GM12878 (cell line): ENCODE data around the gene LRBA. TPM values are rescaled to one million over a fixed set of nuclear protein-coding genes. Genes with fewer than 3 reads are reported as not detected.

Experiments
- ATF3 ChIP-seq: IDR thresholded peaks from 2 replicates; pipeline ENCODE4 v1.6.1; 2011; ENCODE audit warnings: low read depth, mild to moderate bottlenecking, low read length, moderate library complexity, borderline replicate concordance; ENCODE audit errors: extremely low read depth
- CUX1 ChIP-seq: IDR thresholded peaks from 2 replicates; pipeline ENCODE4 v1.6.1; 2012; ENCODE audit warnings: improper control_type of control experiment, low read depth, low read length; ENCODE audit not compliant: insufficient replicate concordance
- FOS ChIP-seq: IDR thresholded peaks from 3 replicates; pipeline ENCODE4 v1.6.1; 2011; ENCODE audit warnings: borderline replicate concordance; ENCODE audit not compliant: insufficient read length; ENCODE audit errors: extremely low read depth
- FOXM1 ChIP-seq: IDR thresholded peaks from 2 replicates; pipeline ENCODE4 v1.6.1; 2012; ENCODE audit warnings: low read depth, mild to moderate bottlenecking, inconsistent platforms, low read length, moderate library complexity
- HSF1 ChIP-seq: fragments of 150-350 bp; IDR thresholded peaks from 2 replicates; pipeline ENCODE4 v1.6.1; 2014; ENCODE audit warnings: mild to moderate bottlenecking, low read depth, low read length
- SREBF1 ChIP-seq: IDR thresholded peaks from 2 replicates; pipeline ENCODE4 v1.6.1; 2012; ENCODE audit warnings: mild to moderate bottlenecking, low read length
- SRF ChIP-seq, 2 experiments: IDR thresholded peaks; 2 replicates each; pipeline ENCODE4 v1.6.1; 2011; ENCODE audit warnings: low read depth in 2 of 2, low read length in 2 of 2, mild to moderate bottlenecking in 1 of 2, moderate library complexity in 1 of 2
- TCF3 ChIP-seq: IDR thresholded peaks from 2 replicates; pipeline ENCODE4 v1.6.1; 2012; ENCODE audit warnings: low read depth, mild to moderate bottlenecking, low read length, borderline replicate concordance; ENCODE audit not compliant: insufficient read depth
- YY1 ChIP-seq: IDR thresholded peaks from 2 replicates; pipeline ENCODE4 v1.6.1; 2011; ENCODE audit warnings: low read depth, mild to moderate bottlenecking, low read length
- polyA plus RNA-seq, 11 experiments: library from polyadenylated mRNA; depleted of rRNA in 4 of 11; unstranded in 6 of 11; stranded (reverse) in 5 of 11; fragments of >200 nt; fragmentation: Nextera tagmentation in 4 of 11; fragmentation: Illumina TruSeq in 1 of 11; extraction: Ambion mirVana in 4 of 11; extraction: Trizol in 1 of 11; gene quantifications; 1 replicate in 1 of 11; 2 replicates in 10 of 11; pipeline versions ENCODE4 v1.2.1 to v1.2.3, GENCODE V29; 2011 to 2016; ENCODE audit warnings: inconsistent platforms in 2 of 11, missing spikeins in 2 of 11, low read depth in 1 of 11
- total RNA-seq, 4 experiments: library from RNA; depleted of rRNA in 3 of 4; stranded (reverse); fragments of >200 nt in 3 of 4; fragmentation: Illumina TruSeq in 1 of 4; extraction: Trizol in 1 of 4; gene quantifications; 2 replicates each; pipeline versions ENCODE4 v1.2.1 to v1.2.3, GENCODE V29; 2013 to 2021

LRBA gene
- total and polyA plus RNA-seq, 10 of the 15 experiments (the other 5 are each of a cell fraction or from before 2014, with no cell fraction given) = 20.3 to 93.4 (median 55.0) TPM

GRCh38 chr4:150867148-150867547, 147.9 kb downstream of the LRBA start (continued):
- no peak for TF ChIP-seq CUX1
- TF ChIP-seq FOS = no peak
- no peak for TF ChIP-seq TCF3
- TF ChIP-seq SREBF1 = no peak
- TF ChIP-seq SRF (IDR thresholded peaks at IDR 0.05; ENCODE audit: low read depth in 2 of 2, low read length in 2 of 2) = no peak
- TF ChIP-seq FOXM1 = 0 out of 2 replicates have a peak, but pooled peaks have one; percentile 22
- no peak for TF ChIP-seq ATF3
- TF ChIP-seq HSF1 = no peak
- TF ChIP-seq YY1 = 0 out of 2 replicates have a peak, but pooled peaks have one; percentile 27
